Suprapubic skin (tissue), 4 donors: ENCODE measurements around the gene MRRF. TPM values are rescaled to one million over a fixed set of nuclear protein-coding genes. Genes with fewer than 3 reads are reported as not detected.

Experiments used
- DNase-seq, 2 donors: peaks; one replicate each; pipeline ENCODE4 v3.0.0-alpha.2; 2019; ENCODE audit warnings: low spot score in 2 of 2
- H3K27ac ChIP-seq: fragments of 200-600 bp; sonication (generic); one replicate; pipeline ENCODE4 v1.5.1; 2019
- H3K27me3 ChIP-seq: fragments of 200-600 bp; sonication (generic); one replicate; pipeline ENCODE4 v1.5.1; 2019
- H3K36me3 ChIP-seq: fragments of 200-600 bp; sonication (generic); one replicate; pipeline ENCODE4 v1.5.1; 2019
- H3K4me1 ChIP-seq: fragments of 200-600 bp; sonication (generic); one replicate; pipeline ENCODE4 v1.5.1; 2019
- H3K4me3 ChIP-seq: fragments of 200-600 bp; sonication (generic); one replicate; pipeline ENCODE4 v1.5.1; 2019; ENCODE audit warnings: mild to moderate bottlenecking
- H3K9me3 ChIP-seq: fragments of 200-600 bp; sonication (generic); one replicate; pipeline ENCODE4 v1.5.1; 2019
- CTCF ChIP-seq, 2 donors: fragments of 200-600 bp in 1 of 2; fragments of 450-650 bp in 1 of 2; sonication (generic) in 1 of 2; IDR thresholded peaks; one replicate each; pipeline ENCODE4 v1.5.1; 2016 to 2019; ENCODE audit warnings: antibody characterized with exemption in 2 of 2, mild to moderate bottlenecking in 1 of 2, moderate library complexity in 1 of 2
- EP300 ChIP-seq: sonication (generic); formaldehyde crosslinking; IDR thresholded peaks from one replicate; pipeline ENCODE4 v1.6.1; 2017; ENCODE audit warnings: antibody characterized with exemption
- POLR2A ChIP-seq, 2 donors: fragments of 450-650 bp; IDR thresholded peaks; one replicate each; pipeline ENCODE4 v1.6.1; 2017; ENCODE audit warnings: antibody characterized with exemption in 2 of 2, mild to moderate bottlenecking in 2 of 2, moderate library complexity in 2 of 2
- POLR2AphosphoS5 ChIP-seq, 3 donors: sonication (generic); formaldehyde crosslinking; IDR thresholded peaks; one replicate each; pipeline ENCODE4 v1.6.1; 2017; ENCODE audit warnings: antibody characterized with exemption in 3 of 3
- WGBS: methylation state at CpG from one replicate; pipeline ENCODE4 v1.1.5; 2018; 5-methylcytosine and 5-hydroxymethylcytosine counted together
- total RNA-seq, 4 donors: library from RNA; depleted of rRNA; stranded (reverse); fragments of >200 nt; gene quantifications; one replicate each; pipeline ENCODE4 v1.1.0, GENCODE V29; 2016

MRRF gene
- total RNA-seq, 4 donors from 2014 or later: 41.3 to 75.2 (median 44.2) TPM

- Histone ChIP-seq H3K27ac (no peak overlapping the region), H3K4me1 (peaks cover 23% of the 10 kb centered on the region), H3K27me3 (no peaks in the 10 kb centered on the region), H3K4me3 (no peak overlapping the region), H3K9me3 (no peaks in the 10 kb centered on the region), H3K36me3 (no peaks in the 10 kb centered on the region)
- no peak for TF ChIP-seq CTCF (IDR thresholded peaks at IDR 0.05)
- TF ChIP-seq POLR2AphosphoS5 (IDR thresholded peaks at IDR 0.05): no peak
- no peak for TF ChIP-seq POLR2A (IDR thresholded peaks at IDR 0.05)
- no peak for TF ChIP-seq EP300
- WGBS: 77% methylated on average over 22 of the region's 24 CpGs
- DNase-seq: no peak
Observed at GRCh38 chr9:122377241-122378164, 112.8 kb downstream of the MRRF start.

GRCh38 chr9:122378236-122378635, 113.6 kb downstream of the MRRF start:
- WGBS: 89% methylated on average over 8 of the region's 8 CpGs
- no peak for TF ChIP-seq POLR2A (IDR thresholded peaks at IDR 0.05)
- TF ChIP-seq EP300: no peak
- TF ChIP-seq CTCF (IDR thresholded peaks at IDR 0.05): no peak
- no peak for TF ChIP-seq POLR2AphosphoS5 (IDR thresholded peaks at IDR 0.05)
- Histone ChIP-seq H3K36me3 (no peaks in the 10 kb centered on the region), H3K4me1 (peaks cover 28% of the 10 kb centered on the region), H3K27ac (no peak overlapping the region), H3K9me3 (no peaks in the 10 kb centered on the region), H3K27me3 (no peaks in the 10 kb centered on the region), H3K4me3 (no peak overlapping the region)
- DNase-seq: no peak

- no peaks in the 10 kb centered on the region for H3K9me3 ChIP-seq
Observed at GRCh38 chr9:122379340-122379739, 114.7 kb downstream of the MRRF start.

GRCh38 chr9:122380293-122380692, 115.6 kb downstream of the MRRF start:
- no peak for TF ChIP-seq POLR2AphosphoS5 (IDR thresholded peaks at IDR 0.05)
- TF ChIP-seq EP300: no peak
- TF ChIP-seq CTCF (IDR thresholded peaks at IDR 0.05): no peak
- TF ChIP-seq POLR2A (IDR thresholded peaks at IDR 0.05): no peak
- peaks cover 30% of the 10 kb centered on the region for H3K4me1 ChIP-seq
- H3K36me3 ChIP-seq: no peaks in the 10 kb centered on the region
- no peak overlapping the region for H3K4me3 ChIP-seq
- no peaks in the 10 kb centered on the region for H3K9me3 ChIP-seq
- H3K27me3 ChIP-seq: no peaks in the 10 kb centered on the region
- no peak for DNase-seq
- H3K27ac ChIP-seq: no peak overlapping the region
- WGBS: 90% methylated on average over 4 of the region's 4 CpGs

More at GRCh38 chr9:122379340-122379739, 114.7 kb downstream of the MRRF start:
- Histone ChIP-seq H3K27ac (no peak overlapping the region), H3K27me3 (no peaks in the 10 kb centered on the region), H3K4me3 (no peak overlapping the region), H3K36me3 (no peaks in the 10 kb centered on the region), H3K4me1 (peaks cover 37% of the 10 kb centered on the region)
- 82% methylated on average over 1 of the region's 1 CpG for WGBS
- TF ChIP-seq POLR2A (IDR thresholded peaks at IDR 0.05) (no peak), CTCF (IDR thresholded peaks at IDR 0.05) (peak in 1 of 2 donors; percentile 15)
- no peak for DNase-seq

Other genes starting within 250 kb of the MRRF start
- 10 to 100 TPM in 2 of 4 donors, 1 to 10 TPM in 2; 7.2 to 12.1 (median 9.9) TPM for gene TTLL11, start 171.6 kb upstream of the MRRF start, total RNA-seq
- gene NDUFA8, start 105.1 kb upstream of the MRRF start, total RNA-seq: 10 to 100 TPM; 16.3 to 34.4 (median 30.2) TPM
- not detected for gene MORN5, start 105.0 kb upstream of the MRRF start, total RNA-seq
- 1 to 10 TPM; 1.4 to 7.3 (median 3.4) TPM for gene LHX6, start 35.9 kb upstream of the MRRF start, total RNA-seq
- gene RBM18, start within 50 bp of the MRRF start, total RNA-seq: 10 to 100 TPM; 10.2 to 15.8 (median 11.9) TPM
- gene PTGS1, start 106.1 kb downstream of the MRRF start, total RNA-seq: 100 to 1,000 TPM in 1 of 4 donors, 10 to 100 TPM in 3; 64.3 to 124 (median 73.1) TPM
- not detected for gene OR1J1, start 213.0 kb downstream of the MRRF start, total RNA-seq
- not detected for gene OR1J2, start 245.9 kb downstream of the MRRF start, total RNA-seq